ENCODE measurements around the gene LAMA3.

- TF ChIP-seq, protein P1, sequence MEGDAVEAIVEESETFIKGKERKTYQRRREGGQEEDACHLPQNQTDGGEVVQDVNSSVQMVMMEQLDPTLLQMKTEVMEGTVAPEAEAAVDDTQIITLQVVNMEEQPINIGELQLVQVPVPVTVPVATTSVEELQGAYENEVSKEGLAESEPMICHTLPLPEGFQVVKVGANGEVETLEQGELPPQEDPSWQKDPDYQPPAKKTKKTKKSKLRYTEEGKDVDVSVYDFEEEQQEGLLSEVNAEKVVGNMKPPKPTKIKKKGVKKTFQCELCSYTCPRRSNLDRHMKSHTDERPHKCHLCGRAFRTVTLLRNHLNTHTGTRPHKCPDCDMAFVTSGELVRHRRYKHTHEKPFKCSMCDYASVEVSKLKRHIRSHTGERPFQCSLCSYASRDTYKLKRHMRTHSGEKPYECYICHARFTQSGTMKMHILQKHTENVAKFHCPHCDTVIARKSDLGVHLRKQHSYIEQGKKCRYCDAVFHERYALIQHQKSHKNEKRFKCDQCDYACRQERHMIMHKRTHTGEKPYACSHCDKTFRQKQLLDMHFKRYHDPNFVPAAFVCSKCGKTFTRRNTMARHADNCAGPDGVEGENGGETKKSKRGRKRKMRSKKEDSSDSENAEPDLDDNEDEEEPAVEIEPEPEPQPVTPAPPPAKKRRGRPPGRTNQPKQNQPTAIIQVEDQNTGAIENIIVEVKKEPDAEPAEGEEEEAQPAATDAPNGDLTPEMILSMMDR (IDR thresholded peaks at IDR 0.05), result no peak
- no peak for TF ChIP-seq EP300 (IDR thresholded peaks at IDR 0.05)
Observed at GRCh38 chr18:23833714-23834113, 144.5 kb downstream of the LAMA3 start.
